Measurements from ENCODE around the gene HMGCS1. TPM values are rescaled to one million over a fixed set of nuclear protein-coding genes. Genes with fewer than 3 reads are reported as not detected.
"Not testable (repeated sequence)": the region's sequence is repeated elsewhere in the genome, so short reads cannot be mapped to it uniquely, and the experiment has no call there.

HMGCS1 gene
- total RNA-seq, 1 experiment from 2014 or later: 17.6 TPM

- DNase-seq (ENCODE audit: low read depth): no peak
Measured at GRCh38 chr5:43274435-43275114, 38.6 kb downstream of the HMGCS1 start.

DNA sequence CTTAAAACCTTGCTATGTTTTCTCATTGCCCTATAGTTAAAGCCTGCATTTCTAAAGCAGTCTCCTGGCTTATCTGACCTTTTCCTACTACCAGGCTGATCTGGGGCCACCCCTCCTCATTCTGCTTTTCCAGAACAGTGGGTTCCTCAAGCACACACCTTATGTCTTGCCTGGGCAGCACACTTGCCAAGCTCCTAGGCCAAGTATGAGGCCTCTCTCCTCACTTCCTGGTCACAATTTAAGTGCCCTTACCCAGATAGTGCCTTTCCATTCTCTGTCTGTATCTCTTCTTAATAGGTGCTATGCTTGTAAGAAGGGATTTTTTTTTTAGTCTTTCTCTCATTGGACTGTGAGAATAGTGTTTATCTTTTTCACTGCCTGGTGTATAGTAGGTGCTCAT lies 39.7 kb downstream of the HMGCS1 start:
- DNase-seq (ENCODE audit: low read depth): no peak

GRCh38 chr5:43270645-43271044 lies 42.6 kb downstream of the HMGCS1 start:
- DNase-seq (ENCODE audit: low read depth): no peak

GRCh38 chr5:43268188-43268820 lies 44.9 kb downstream of the HMGCS1 start:
- no peak for DNase-seq (ENCODE audit: low read depth)

GRCh38 chr5:43262269-43262668 lies 50.9 kb downstream of the HMGCS1 start:
- DNase-seq (ENCODE audit: low read depth): not testable (repeated sequence)

DNA sequence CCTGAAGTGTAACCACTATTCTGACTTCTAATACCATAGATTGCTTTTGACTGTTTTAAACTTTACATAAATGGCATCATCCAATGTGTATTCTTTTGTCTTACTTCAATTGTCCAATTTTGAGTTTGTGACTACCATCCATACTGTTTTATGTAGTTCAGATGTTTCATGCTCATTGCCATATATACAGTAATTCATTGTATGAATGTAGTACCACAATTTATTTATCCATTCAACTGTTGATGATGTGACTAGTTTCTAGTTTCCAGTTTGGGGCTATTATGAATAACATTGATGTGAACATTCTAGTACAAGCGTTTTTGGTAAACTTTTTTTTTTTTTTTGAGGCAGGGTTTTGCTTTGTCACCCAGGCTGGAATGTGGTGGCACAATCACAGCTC lies 55.1 kb downstream of the HMGCS1 start:
- DNase-seq (ENCODE audit: low read depth): no peak

DNA sequence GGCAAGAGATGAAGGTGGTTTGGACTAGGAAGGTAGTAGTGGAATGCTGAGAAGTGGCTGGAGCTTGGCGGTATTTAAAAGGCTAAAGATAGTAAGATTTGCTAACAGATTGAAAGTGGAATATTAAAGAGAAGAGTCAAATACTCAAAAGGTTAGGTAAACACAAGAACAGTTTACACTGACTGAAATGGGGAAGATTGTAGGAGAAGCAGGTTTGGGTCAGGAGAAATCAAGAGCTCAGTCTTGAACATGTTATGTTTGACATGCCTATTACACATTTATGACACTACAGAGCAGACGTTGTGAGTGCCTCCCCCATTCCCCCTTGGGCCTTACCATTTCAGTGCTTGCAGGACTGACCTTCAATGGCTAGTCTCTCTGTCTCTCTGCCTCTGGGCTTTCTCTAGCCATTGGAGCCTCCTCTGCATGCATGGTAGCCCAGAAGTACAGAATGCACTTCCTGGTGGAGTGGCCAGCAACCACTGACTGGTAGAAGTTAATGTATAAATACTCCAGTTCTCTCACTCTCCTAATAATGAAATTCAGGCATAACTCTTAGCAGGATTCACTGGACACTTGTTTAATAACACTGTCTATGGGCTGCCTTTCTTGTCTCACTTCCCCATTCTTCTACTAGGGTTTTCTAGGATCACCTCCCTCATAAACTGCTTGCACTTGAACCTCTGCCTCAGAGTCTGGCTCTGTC lies 56.8 kb downstream of the HMGCS1 start:
- DNase-seq (ENCODE audit: low read depth): no peak

DNA sequence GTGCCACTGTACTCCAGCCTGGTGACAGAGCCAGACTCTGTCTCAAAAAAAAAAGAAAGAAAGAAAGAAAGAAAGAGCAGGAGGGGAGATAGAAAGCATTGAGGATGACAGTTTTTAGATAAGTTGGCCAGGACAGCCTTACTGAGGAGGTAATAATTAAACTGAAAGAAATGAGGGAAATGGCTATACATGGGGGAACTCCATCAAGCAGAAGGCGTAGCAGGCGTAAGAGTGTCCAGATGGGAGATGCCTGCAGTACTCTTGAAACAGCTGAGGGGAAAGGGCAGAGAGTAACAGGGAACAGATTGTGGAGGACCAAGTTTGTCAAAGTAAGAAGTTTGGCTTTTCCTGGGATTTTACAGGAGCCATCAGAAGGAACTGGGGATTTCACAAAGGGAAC lies 57.5 kb downstream of the HMGCS1 start:
- no peak for DNase-seq (ENCODE audit: low read depth)

GRCh38 chr5:43251754-43252153 lies 61.5 kb downstream of the HMGCS1 start:
- no peak for DNase-seq (ENCODE audit: low read depth)

GRCh38 chr5:43245724-43246385 lies 67.4 kb downstream of the HMGCS1 start:
- DNase-seq (ENCODE audit: low read depth): no peak

DNA sequence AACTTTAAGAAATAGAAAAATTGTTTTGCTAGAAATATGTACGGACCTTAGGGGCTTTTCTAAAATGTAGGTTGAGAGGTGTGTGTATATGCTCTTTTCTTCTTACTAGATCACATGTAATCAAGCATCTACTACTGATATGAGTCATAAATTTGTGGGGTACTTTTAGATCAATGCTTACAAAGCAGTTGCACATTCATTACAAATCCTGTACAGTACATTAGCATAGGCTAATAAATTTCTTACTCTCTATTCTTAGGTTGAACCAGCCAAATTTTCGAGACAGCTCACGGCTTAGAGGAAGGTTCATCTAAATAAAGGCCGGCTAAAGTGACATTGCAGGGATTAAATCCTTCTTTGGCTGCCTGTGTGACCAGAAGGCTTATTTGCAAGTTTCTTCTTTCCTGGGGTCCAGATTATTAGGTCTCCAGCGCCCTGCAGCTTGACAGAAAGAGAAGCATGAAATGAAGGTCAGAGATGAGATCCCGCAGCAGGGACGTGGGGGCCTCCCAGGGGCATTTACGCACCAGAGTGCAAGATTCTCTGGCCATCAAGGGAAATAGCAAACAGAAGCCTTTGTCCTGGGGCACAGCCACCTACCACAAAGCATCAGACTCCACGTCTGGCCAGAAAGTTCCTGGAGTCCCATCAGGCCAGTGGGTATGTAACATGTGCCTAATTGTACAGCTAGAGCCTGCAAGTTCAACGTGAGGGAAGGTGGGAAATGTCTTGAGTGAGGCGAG lies 68.2 kb downstream of the HMGCS1 start:
- no peak for DNase-seq (ENCODE audit: low read depth)

GRCh38 chr5:43243270-43243669 lies 69.9 kb downstream of the HMGCS1 start:
- DNase-seq (ENCODE audit: low read depth): no peak

DNA sequence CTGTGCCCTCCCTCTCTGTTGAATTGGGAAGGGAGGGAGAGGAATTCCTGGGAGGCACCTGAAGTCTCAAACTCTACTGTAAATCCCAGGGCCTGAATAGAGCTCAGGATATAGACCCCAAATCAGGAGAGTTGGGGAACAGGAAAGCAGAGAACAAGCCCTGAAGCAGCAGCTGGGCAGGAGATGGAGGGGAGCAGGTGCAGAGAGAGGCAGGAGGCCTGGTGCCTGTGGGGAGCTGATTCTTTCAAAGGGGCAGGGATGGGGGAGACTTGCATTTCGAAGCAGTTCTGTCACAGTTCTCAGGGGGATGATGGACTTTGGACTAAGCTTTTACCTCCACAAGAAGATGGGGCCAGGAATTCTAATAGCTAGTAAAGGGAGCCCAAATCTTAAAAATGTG lies 71.0 kb downstream of the HMGCS1 start:
- DNase-seq (ENCODE audit: low read depth): no peak

Other genes with a start within 250 kb of the HMGCS1 start
- gene ZNF131, start 192.5 kb downstream of the HMGCS1 start, total RNA-seq (2014; rRNA removed): 34.5 and 40.5 TPM in 2 replicates
- 1.2 and 2.0 TPM in 2 replicates for gene NIM1K, start 121.2 kb downstream of the HMGCS1 start, total RNA-seq (2014; rRNA removed)
- 1.5 and 4.0 TPM in 2 replicates for gene CCL28, start 99.0 kb upstream of the HMGCS1 start, total RNA-seq (2014; rRNA removed)
- 13.7 and 21.1 TPM in 2 replicates for gene TMEM267, start 170.5 kb upstream of the HMGCS1 start, total RNA-seq (2014; rRNA removed)
- 11.0 and 12.4 TPM in 2 replicates for gene C5orf34, start 201.7 kb upstream of the HMGCS1 start, total RNA-seq (2014; rRNA removed)
- 129 and 135 TPM in 2 replicates for gene PAIP1, start 243.7 kb upstream of the HMGCS1 start, total RNA-seq (2014; rRNA removed)

Measured in LHCN-M2 (cell line).